Thoracic aorta (tissue), 2 donors: ENCODE data around the gene CD5L. TPM values are rescaled to one million over a fixed set of nuclear protein-coding genes. Genes with fewer than 3 reads are reported as not detected.

Source experiments
- ATAC-seq: fragments of 150-250 bp; one replicate; pipeline ENCODE4 v1.8.0; 2017; ENCODE audit warnings: low read depth; ENCODE audit not compliant: insufficient number of reproducible peaks, low FRiP score
- DNase-seq: peaks from one replicate; pipeline ENCODE4 v3.0.0-alpha.2; 2020; ENCODE audit warnings: low spot score
- H3K27ac ChIP-seq, 2 donors: fragments of 200-600 bp; sonication (generic); 1 replicate in 1 of 2; 2 replicates in 1 of 2; pipeline ENCODE4 v1.5.1; 2016; ENCODE audit warnings: mild to moderate bottlenecking in 2 of 2, moderate library complexity in 2 of 2
- H3K27me3 ChIP-seq: fragments of 200-600 bp; sonication (generic); replicated peaks from 2 replicates; pipeline ENCODE4 v1.6.0; 2016; ENCODE audit warnings: mild to moderate bottlenecking; ENCODE audit not compliant: insufficient read depth
- H3K36me3 ChIP-seq: fragments of 200-600 bp; sonication (generic); one replicate; pipeline ENCODE4 v1.5.1; 2016
- H3K4me1 ChIP-seq, 2 donors: fragments of 200-600 bp; sonication (generic); 1 replicate in 1 of 2; 2 replicates in 1 of 2; pipeline versions ENCODE4 v1.5.1 to v1.6.0; 2016; ENCODE audit warnings: low read depth in 2 of 2, mild to moderate bottlenecking in 1 of 2; ENCODE audit not compliant: control insufficient read depth in 1 of 2
- H3K4me3 ChIP-seq: fragments of 200-600 bp; sonication (generic); 2 replicates; pipeline ENCODE4 v1.5.1; 2016; ENCODE audit warnings: mild to moderate bottlenecking
- H3K9me3 ChIP-seq: fragments of 200-600 bp; sonication (generic); 2 replicates; pipeline ENCODE4 v1.5.1; 2016
- total RNA-seq, 2 donors: library from RNA; depleted of rRNA; stranded (reverse); fragments of >200 nt; gene quantifications; one replicate each; pipeline versions ENCODE4 v1.1.0 to v1.2.3, GENCODE V29; 2016
- TF ChIP-seq, protein P1 (sequence below): fragments of 200-600 bp; sonication (generic); IDR thresholded peaks from one replicate; pipeline ENCODE4 v1.5.1; 2019; ENCODE audit warnings: antibody characterized with exemption

Gene CD5L
- total RNA-seq, 2 donors from 2014 or later = 0.28 TPM; not detected in 1

DNA sequence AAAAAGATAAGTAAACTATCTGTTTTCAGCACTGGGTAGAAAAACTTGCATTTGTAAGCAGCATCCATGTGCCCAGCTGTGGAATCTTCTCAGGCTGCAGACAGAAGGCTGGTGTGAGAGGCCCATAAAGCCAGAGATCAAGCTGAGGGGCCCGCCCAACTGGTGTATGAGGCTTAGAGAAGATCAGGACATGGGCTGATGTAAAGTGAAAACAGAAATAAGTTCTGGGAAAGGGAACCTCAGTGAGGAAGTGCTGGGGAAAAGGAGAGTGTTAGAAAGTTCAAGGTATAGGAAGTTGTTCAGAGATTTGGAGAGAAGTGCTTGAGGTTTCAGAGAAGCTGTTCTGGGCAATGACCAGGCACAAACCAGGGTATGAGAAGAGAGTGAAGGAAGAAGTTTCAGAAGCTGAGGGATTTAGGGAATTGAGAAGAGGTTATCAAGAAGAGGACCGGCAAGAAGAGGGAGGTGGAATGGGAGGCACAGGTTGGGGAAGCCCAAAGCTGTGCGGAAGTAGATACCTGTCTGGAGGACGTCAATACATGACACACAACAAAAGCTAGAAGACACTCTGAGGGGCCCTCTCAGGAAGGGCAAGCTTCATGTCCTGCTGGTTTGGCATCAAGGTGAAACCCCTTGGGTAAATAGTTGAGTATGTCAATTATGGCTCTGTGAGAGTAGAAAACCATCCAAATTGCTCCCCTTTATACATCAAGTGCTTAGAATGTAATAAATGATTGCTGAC, 2.7 kb upstream of the CD5L start:
- no peaks in the 10 kb centered on the region for H3K4me1 ChIP-seq
- TF ChIP-seq, protein P1, sequence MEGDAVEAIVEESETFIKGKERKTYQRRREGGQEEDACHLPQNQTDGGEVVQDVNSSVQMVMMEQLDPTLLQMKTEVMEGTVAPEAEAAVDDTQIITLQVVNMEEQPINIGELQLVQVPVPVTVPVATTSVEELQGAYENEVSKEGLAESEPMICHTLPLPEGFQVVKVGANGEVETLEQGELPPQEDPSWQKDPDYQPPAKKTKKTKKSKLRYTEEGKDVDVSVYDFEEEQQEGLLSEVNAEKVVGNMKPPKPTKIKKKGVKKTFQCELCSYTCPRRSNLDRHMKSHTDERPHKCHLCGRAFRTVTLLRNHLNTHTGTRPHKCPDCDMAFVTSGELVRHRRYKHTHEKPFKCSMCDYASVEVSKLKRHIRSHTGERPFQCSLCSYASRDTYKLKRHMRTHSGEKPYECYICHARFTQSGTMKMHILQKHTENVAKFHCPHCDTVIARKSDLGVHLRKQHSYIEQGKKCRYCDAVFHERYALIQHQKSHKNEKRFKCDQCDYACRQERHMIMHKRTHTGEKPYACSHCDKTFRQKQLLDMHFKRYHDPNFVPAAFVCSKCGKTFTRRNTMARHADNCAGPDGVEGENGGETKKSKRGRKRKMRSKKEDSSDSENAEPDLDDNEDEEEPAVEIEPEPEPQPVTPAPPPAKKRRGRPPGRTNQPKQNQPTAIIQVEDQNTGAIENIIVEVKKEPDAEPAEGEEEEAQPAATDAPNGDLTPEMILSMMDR = no peak
- H3K27me3 ChIP-seq = no peaks in the 10 kb centered on the region
- ATAC-seq (no peak), DNase-seq (no peak)
- H3K36me3 ChIP-seq = no peaks in the 10 kb centered on the region
- H3K4me3 ChIP-seq = no peak overlapping the region
- H3K9me3 ChIP-seq = no peaks in the 10 kb centered on the region
- no peak overlapping the region for H3K27ac ChIP-seq

DNA sequence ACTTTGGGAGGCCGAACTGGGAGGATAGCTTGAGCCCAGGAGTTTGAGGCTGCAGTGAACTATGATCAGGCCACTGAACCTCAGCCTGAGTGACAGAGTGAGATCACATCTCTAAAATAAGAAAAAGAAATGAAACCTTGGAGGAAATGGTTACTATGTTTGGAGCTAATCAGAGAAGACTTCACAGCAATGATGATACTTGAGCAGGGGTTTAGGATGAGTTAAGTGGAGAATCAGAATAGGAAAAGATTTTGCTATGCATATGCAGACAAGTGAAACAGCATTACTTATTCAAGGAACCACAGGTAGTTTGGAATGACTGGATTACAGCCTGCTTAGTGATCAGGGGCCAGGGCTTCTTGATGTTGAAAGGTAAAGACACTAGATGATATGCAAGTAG, 1.3 kb upstream of the CD5L start:
- no peaks in the 10 kb centered on the region for H3K27me3 ChIP-seq
- DNase-seq (no peak), ATAC-seq (no peak)
- no peaks in the 10 kb centered on the region for H3K36me3 ChIP-seq
- no peaks in the 10 kb centered on the region for H3K4me1 ChIP-seq
- H3K27ac ChIP-seq = no peak overlapping the region
- H3K4me3 ChIP-seq = no peak overlapping the region
- TF ChIP-seq, protein P1 = no peak
- no peaks in the 10 kb centered on the region for H3K9me3 ChIP-seq

DNA sequence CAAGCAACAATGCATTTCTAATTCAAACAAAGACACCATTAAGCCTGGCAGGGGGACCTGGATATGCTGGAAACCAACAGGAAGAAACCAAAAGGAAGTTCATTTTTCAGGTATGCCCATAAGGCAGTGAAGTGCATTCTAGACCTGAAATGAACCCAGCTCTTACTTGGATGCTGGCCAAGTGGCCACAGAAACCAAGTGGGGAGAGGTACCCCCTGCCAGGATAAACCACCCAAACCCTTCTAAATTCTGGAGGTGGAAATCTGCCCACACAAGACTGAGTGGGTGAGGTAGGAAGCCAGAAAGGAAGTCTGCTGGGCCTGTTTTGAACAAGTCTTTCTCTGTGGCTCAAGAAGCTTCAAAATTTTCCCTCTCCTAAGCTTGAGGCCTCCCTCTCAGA, 2.6 kb downstream of the CD5L start:
- DNase-seq = no peak
- no peak for ATAC-seq
- TF ChIP-seq, protein P1 = no peak

DNA sequence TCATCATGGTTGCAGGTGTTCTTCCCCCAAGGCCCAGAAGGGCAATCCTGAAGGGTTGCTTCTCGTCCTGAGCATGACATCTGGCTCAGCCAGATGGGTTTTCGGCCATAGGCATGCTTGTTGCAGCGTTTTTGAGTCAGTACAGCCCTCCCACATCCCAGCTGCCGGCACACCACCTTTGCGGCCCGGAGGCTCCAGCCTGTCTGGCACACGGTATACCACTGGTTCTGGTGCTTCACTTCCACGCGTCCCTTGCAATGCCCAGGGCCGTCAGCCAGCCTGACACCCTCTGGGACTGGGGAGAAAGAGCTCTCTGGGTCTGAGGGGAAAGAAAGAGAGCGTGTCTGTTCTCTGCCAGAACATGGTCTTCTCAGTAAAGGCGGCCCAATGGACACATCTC, 7.2 kb downstream of the CD5L start:
- Histone ChIP-seq H3K27ac (no peak overlapping the region), H3K4me1 (no peaks in the 10 kb centered on the region), H3K9me3 (no peaks in the 10 kb centered on the region), H3K4me3 (no peak overlapping the region), H3K27me3 (no peaks in the 10 kb centered on the region), H3K36me3 (no peaks in the 10 kb centered on the region)
- ATAC-seq (no peak), DNase-seq (no peak)
- TF ChIP-seq, protein P1 = no peak

More for the DNA sequence above, 2.6 kb downstream of the CD5L start:
- Histone ChIP-seq H3K4me3 (no peak overlapping the region), H3K9me3 (no peaks in the 10 kb centered on the region), H3K27ac (no peak overlapping the region), H3K4me1 (no peaks in the 10 kb centered on the region), H3K36me3 (no peaks in the 10 kb centered on the region), H3K27me3 (no peaks in the 10 kb centered on the region)

GRCh38 chr1:157833145-157833544, 8.5 kb downstream of the CD5L start:
- Histone ChIP-seq H3K4me1 (no peaks in the 10 kb centered on the region), H3K4me3 (no peak overlapping the region), H3K27ac (no peak overlapping the region), H3K27me3 (no peaks in the 10 kb centered on the region), H3K36me3 (no peaks in the 10 kb centered on the region), H3K9me3 (no peaks in the 10 kb centered on the region)
- ATAC-seq = no peak
- no peak for DNase-seq
- TF ChIP-seq, protein P1 = no peak
